MM.1S (cell line): ENCODE data around the gene CDC14C.

Experiments used
- CTCF ChIP-seq: fragments of 300-600 bp; sonication (generic); IDR thresholded peaks from 2 replicates; pipeline ENCODE4 v1.5.1; 2016; ENCODE audit warnings: antibody characterized with exemption, low read length, mixed read lengths
- EZH2phosphoT487 ChIP-seq: fragments of 300-600 bp; sonication (generic); IDR thresholded peaks from 2 replicates; pipeline ENCODE4 v1.6.1; 2018; ENCODE audit warnings: antibody characterized with exemption, low read length

- TF ChIP-seq CTCF = no peak
- no peak for TF ChIP-seq EZH2phosphoT487
Observed at GRCh38 chr7:48931481-48931880, 7.1 kb downstream of the CDC14C start.
